Muscle of leg (tissue), 11 donors: Measurements from ENCODE around the gene PRKN. TPM values are rescaled to one million over a fixed set of nuclear protein-coding genes. Genes with fewer than 3 reads are reported as not detected.

Source experiments
- DNase-seq: peaks from one replicate; pipeline ENCODE4 v3.0.0; 2013
- H3K27ac ChIP-seq: one replicate; pipeline ENCODE4 v1.5.1; 2013; ENCODE audit warnings: mild to moderate bottlenecking, low read length, control low read depth
- H3K27me3 ChIP-seq: one replicate; pipeline ENCODE4 v1.6.1; 2013; ENCODE audit warnings: low read length; ENCODE audit not compliant: control insufficient read depth, insufficient read depth
- H3K36me3 ChIP-seq: one replicate; pipeline ENCODE4 v1.6.1; 2013; ENCODE audit warnings: low read length; ENCODE audit not compliant: control insufficient read depth, insufficient read depth
- H3K4me1 ChIP-seq: one replicate; pipeline ENCODE4 v1.6.1; 2013; ENCODE audit warnings: low read length; ENCODE audit not compliant: control insufficient read depth, insufficient read depth
- H3K4me3 ChIP-seq: one replicate; pipeline ENCODE4 v1.5.1; 2013; ENCODE audit warnings: low read length, control low read depth
- H3K9me3 ChIP-seq: replicated peaks from 2 replicates; pipeline ENCODE4 v1.6.1; 2013; ENCODE audit warnings: low read depth, low read length; ENCODE audit not compliant: control insufficient read depth
- WGBS: methylation state at CpG from one replicate; pipeline ENCODE4 v1.1.5; 2013; ENCODE audit warnings: missing lambda C conversion rate; ENCODE audit not compliant: insufficient coverage; 5-methylcytosine and 5-hydroxymethylcytosine counted together
- polyA plus RNA-seq, 8 donors: library from polyadenylated mRNA; unstranded; fragments of 120-200 nt; gene quantifications; one replicate each; pipeline versions ENCODE4 v1.2.1 to v1.2.3, GENCODE V29; 2013; ENCODE audit warnings: inconsistent platforms in 1 of 8, low replicate concordance in 1 of 8; ENCODE audit not compliant: insufficient read length in 8 of 8, insufficient read depth in 1 of 8
- total RNA-seq: library from RNA; stranded (reverse); fragments of 120-200 nt; gene quantifications from one replicate; pipeline ENCODE4 v1.2.4, GENCODE V29; 2013

The PRKN gene
- total and polyA plus RNA-seq, 9 donors: 2.5 to 4.7 (median 3.9) TPM

- Histone ChIP-seq H3K4me1 (peaks cover 4% of the 10 kb centered on the region), H3K9me3 (no peaks in the 10 kb centered on the region), H3K27ac (no peak overlapping the region), H3K4me3 (no peak overlapping the region), H3K36me3 (no peaks in the 10 kb centered on the region), H3K27me3 (no peaks in the 10 kb centered on the region)
- no CpG with 5 or more reads among the region's 3 CpGs for WGBS
- no peak for DNase-seq
Observed at GRCh38 chr6:162700966-162701365, 26.6 kb downstream of the PRKN start.

GRCh38 chr6:162699961-162700360 is 27.6 kb downstream of the PRKN start:
- Histone ChIP-seq H3K4me1 (no peaks in the 10 kb centered on the region), H3K36me3 (no peaks in the 10 kb centered on the region), H3K27me3 (no peaks in the 10 kb centered on the region), H3K27ac (no peak overlapping the region), H3K9me3 (no peaks in the 10 kb centered on the region), H3K4me3 (no peak overlapping the region)
- no peak for DNase-seq
- WGBS: 67% methylated on average over 1 of the region's 2 CpGs

GRCh38 chr6:162698440-162698839 is 29.1 kb downstream of the PRKN start:
- no peak for DNase-seq
- Histone ChIP-seq H3K4me3 (no peak overlapping the region), H3K27me3 (no peaks in the 10 kb centered on the region), H3K9me3 (no peaks in the 10 kb centered on the region), H3K36me3 (no peaks in the 10 kb centered on the region), H3K27ac (no peak overlapping the region), H3K4me1 (no peaks in the 10 kb centered on the region)

- DNase-seq: no peak
- WGBS: 29% methylated on average over 1 of the region's 1 CpG
- H3K9me3 ChIP-seq: no peaks in the 10 kb centered on the region
- H3K4me1 ChIP-seq: no peaks in the 10 kb centered on the region
- H3K27me3 ChIP-seq: no peaks in the 10 kb centered on the region
- H3K36me3 ChIP-seq: no peaks in the 10 kb centered on the region
- no peak overlapping the region for H3K27ac ChIP-seq
- no peak overlapping the region for H3K4me3 ChIP-seq
Observed at GRCh38 chr6:162697872-162698403, 29.6 kb downstream of the PRKN start.

- H3K36me3 ChIP-seq: no peaks in the 10 kb centered on the region
- no peaks in the 10 kb centered on the region for H3K9me3 ChIP-seq
- H3K27ac ChIP-seq: no peak overlapping the region
- WGBS: 75% methylated on average over 4 of the region's 5 CpGs
- no peaks in the 10 kb centered on the region for H3K4me1 ChIP-seq
- no peak overlapping the region for H3K4me3 ChIP-seq
- DNase-seq: no peak
- H3K27me3 ChIP-seq: no peaks in the 10 kb centered on the region
Observed at GRCh38 chr6:162690158-162690557, 37.4 kb downstream of the PRKN start.

- Histone ChIP-seq H3K36me3 (no peaks in the 10 kb centered on the region), H3K9me3 (no peaks in the 10 kb centered on the region), H3K27ac (no peak overlapping the region), H3K4me1 (no peaks in the 10 kb centered on the region), H3K4me3 (no peak overlapping the region), H3K27me3 (no peaks in the 10 kb centered on the region)
- WGBS: no CpG with 5 or more reads among the region's 3 CpGs
- no peak for DNase-seq
Observed at GRCh38 chr6:162688751-162689345, 38.7 kb downstream of the PRKN start.

- Histone ChIP-seq H3K27ac (peak overlapping the region; percentile 14), H3K4me3 (no peak overlapping the region), H3K36me3 (no peaks in the 10 kb centered on the region), H3K9me3 (no peaks in the 10 kb centered on the region), H3K27me3 (no peaks in the 10 kb centered on the region), H3K4me1 (no peaks in the 10 kb centered on the region)
- peak; percentile 59 for DNase-seq
- WGBS: 83% methylated on average over 1 of the region's 5 CpGs
Observed at GRCh38 chr6:162685586-162685985, 42.0 kb downstream of the PRKN start.

GRCh38 chr6:162684961-162685360 is 42.6 kb downstream of the PRKN start:
- Histone ChIP-seq H3K36me3 (no peaks in the 10 kb centered on the region), H3K9me3 (no peaks in the 10 kb centered on the region), H3K4me3 (no peak overlapping the region), H3K4me1 (no peaks in the 10 kb centered on the region), H3K27ac (peak overlapping the region; percentile 25), H3K27me3 (no peaks in the 10 kb centered on the region)
- peak; percentile 81 for DNase-seq
- WGBS: no CpG with 5 or more reads among the region's 3 CpGs

- Histone ChIP-seq H3K9me3 (no peaks in the 10 kb centered on the region), H3K4me3 (no peak overlapping the region), H3K27me3 (no peaks in the 10 kb centered on the region), H3K36me3 (no peaks in the 10 kb centered on the region), H3K4me1 (no peaks in the 10 kb centered on the region), H3K27ac (peak overlapping the region; percentile 42)
- no CpG with 5 or more reads among the region's 1 CpG for WGBS
- peak; percentile 78 for DNase-seq
Observed at GRCh38 chr6:162684052-162684451, 43.5 kb downstream of the PRKN start.

GRCh38 chr6:162683135-162683534 is 44.4 kb downstream of the PRKN start:
- Histone ChIP-seq H3K9me3 (no peaks in the 10 kb centered on the region), H3K4me1 (no peaks in the 10 kb centered on the region), H3K27ac (peak overlapping the region; percentile 3), H3K27me3 (no peaks in the 10 kb centered on the region), H3K4me3 (no peak overlapping the region), H3K36me3 (no peaks in the 10 kb centered on the region)
- no CpG with 5 or more reads among the region's 4 CpGs for WGBS
- DNase-seq: peak; percentile 49

- WGBS: no CpG with 5 or more reads among the region's 1 CpG
- Histone ChIP-seq H3K36me3 (no peaks in the 10 kb centered on the region), H3K4me3 (no peak overlapping the region), H3K4me1 (no peaks in the 10 kb centered on the region), H3K27ac (no peak overlapping the region), H3K27me3 (no peaks in the 10 kb centered on the region), H3K9me3 (no peaks in the 10 kb centered on the region)
- DNase-seq: no peak
Observed at GRCh38 chr6:162681447-162681846, 46.1 kb downstream of the PRKN start.
